GM12878 (cell line): ENCODE measurements around the gene GRK1. TPM values are rescaled to one million over a fixed set of nuclear protein-coding genes. Genes with fewer than 3 reads are reported as not detected.
A peak's percentile ranks its signal among the peaks of the same experiment; 100 is the strongest.

Experiments used
- ATAC-seq: fragments of 200-7000 bp; cut with Tn5 transposase; 3 replicates; pipeline ENCODE4 v1.9.1; 2020; ENCODE audit warnings: mild to moderate bottlenecking, moderate library complexity
- BruUV-seq: library from RNA; stranded (reverse); fragments of 400-500 nt; replicated peaks from 2 replicates; lab custom pipeline; 2021; lab: Mats Ljungman, UMichigan
- CTCF ChIA-PET: fragments of 300-600 bp; sonication (Branson Sonifier 250); formaldehyde crosslinking; extraction: SDS; loops from one replicate; lab custom pipeline; 2021; ENCODE audit warnings: inconsistent platforms; lab: Yijun Ruan, JAX
- POLR2A ChIA-PET: fragments of 350-600 bp; formaldehyde crosslinking; extraction: SDS; loops from one replicate; lab custom pipeline; 2021; ENCODE audit warnings: inconsistent platforms; lab: Charles Lee
- RAD21 ChIA-PET: fragments of 300-600 bp; sonication (Branson Sonifier 250); formaldehyde crosslinking; loops from one replicate; lab custom pipeline; 2023; ENCODE audit warnings: antibody characterized with exemption; ENCODE audit not compliant: unreplicated experiment; lab: Charles Lee
- SMC1A ChIA-PET: fragments of 300-600 bp; sonication (Branson Sonifier 250); formaldehyde crosslinking; loops from one replicate; lab custom pipeline; 2023; ENCODE audit not compliant: unreplicated experiment, uncharacterized antibody; lab: Charles Lee
- DNase-seq: peaks from one replicate; pipeline ENCODE4 v3.0.0-alpha.2; 2011; ENCODE audit warnings: low read depth, low spot score
- FAIRE-seq: peaks from 3 replicates; lab custom pipeline; 2011; peaks lifted over from hg19 to GRCh38; lab: Jason Lieb, UNC
- H2AFZ ChIP-seq: 2 replicates; pipeline ENCODE4 v1.6.0; 2011; ENCODE audit warnings: low read depth, low read length, control low read depth; ENCODE audit not compliant: control insufficient read depth
- H3K27ac ChIP-seq: 2 replicates; pipeline ENCODE4 v1.5.1; 2011; ENCODE audit warnings: control low read depth; ENCODE audit not compliant: control insufficient read depth, insufficient read depth
- H3K27me3 ChIP-seq, 2 experiments: replicated peaks in 1 of 2; 2 replicates each; pipeline versions ENCODE4 v1.6.0 to v1.6.1; 2011; ENCODE audit warnings: low read length in 1 of 2; ENCODE audit not compliant: control insufficient read depth in 2 of 2, insufficient read depth in 2 of 2
- H3K36me3 ChIP-seq, 2 experiments: 2 replicates each; pipeline ENCODE4 v1.5.1; 2011; ENCODE audit warnings: low read length in 1 of 2; ENCODE audit not compliant: control insufficient read depth in 2 of 2, insufficient read depth in 2 of 2
- H3K4me1 ChIP-seq: 2 replicates; pipeline ENCODE4 v1.6.1; 2011; ENCODE audit warnings: mild to moderate bottlenecking, low read length, moderate library complexity, mixed read lengths; ENCODE audit not compliant: control insufficient read depth, insufficient read depth
- H3K4me2 ChIP-seq: 2 replicates; pipeline ENCODE4 v1.6.0; 2011; ENCODE audit warnings: control low read depth; ENCODE audit not compliant: control insufficient read depth, insufficient read depth
- H3K4me3 ChIP-seq: fragments of 200-600 bp; sonication (generic); 2 replicates; pipeline ENCODE4 v1.5.1; 2016
- H3K79me2 ChIP-seq: 2 replicates; pipeline ENCODE4 v1.6.0; 2011; ENCODE audit warnings: low read length; ENCODE audit not compliant: control insufficient read depth, insufficient read depth
- H3K9ac ChIP-seq: 2 replicates; pipeline ENCODE4 v1.8.0; 2011; ENCODE audit warnings: low read length, control low read depth, mixed read lengths; ENCODE audit not compliant: control insufficient read depth, insufficient read depth
- H3K9me3 ChIP-seq: replicated peaks from 3 replicates; pipeline ENCODE4 v1.5.1; 2011; ENCODE audit warnings: mild to moderate bottlenecking, low read length; ENCODE audit not compliant: control insufficient read depth, insufficient read depth
- H4K20me1 ChIP-seq: 2 replicates; pipeline ENCODE4 v1.6.0; 2011; ENCODE audit not compliant: control insufficient read depth, insufficient read depth
- ATF7 ChIP-seq: fragments of 450-650 bp; IDR thresholded peaks from 2 replicates; pipeline ENCODE4 v1.6.1; 2016; ENCODE audit warnings: low read depth, mild to moderate bottlenecking
- BCL3 ChIP-seq: IDR thresholded peaks from 2 replicates; pipeline ENCODE4 v1.6.1; 2011; ENCODE audit warnings: borderline replicate concordance, low read depth, mild to moderate bottlenecking, moderate library complexity, low read length; ENCODE audit not compliant: insufficient read depth, poor library complexity, severe bottlenecking
- CEBPB ChIP-seq, 2 experiments: fragments of 150-350 bp in 1 of 2; IDR thresholded peaks; 2 replicates each; pipeline ENCODE4 v1.6.1; 2012 to 2014; ENCODE audit warnings: low read depth in 2 of 2, low read length in 2 of 2, borderline replicate concordance in 1 of 2, inconsistent platforms in 1 of 2
- CHD1 ChIP-seq: IDR thresholded peaks from 2 replicates; pipeline ENCODE4 v1.6.1; 2012; ENCODE audit warnings: low read depth, low read length, improper control_type of control experiment
- DPF2 ChIP-seq: fragments of 450-650 bp; IDR thresholded peaks from 2 replicates; pipeline ENCODE4 v1.6.1; 2017; ENCODE audit warnings: mild to moderate bottlenecking
- NKRF ChIP-seq: fragments of 450-650 bp; conservative IDR thresholded peaks from 2 replicates; pipeline ENCODE4 v1.6.1; 2017; ENCODE audit warnings: mild to moderate bottlenecking, moderate library complexity
- NR2C1 ChIP-seq: fragments of 450-650 bp; IDR thresholded peaks from 2 replicates; pipeline ENCODE4 v1.6.1; 2017; ENCODE audit warnings: antibody characterized with exemption, mild to moderate bottlenecking, moderate library complexity
- SMC3 ChIP-seq: IDR thresholded peaks from 2 replicates; pipeline ENCODE4 v1.6.1; 2011; ENCODE audit warnings: low read length, improper control_type of control experiment, borderline replicate concordance
- ZNF592 ChIP-seq: fragments of 450-650 bp; IDR thresholded peaks from 2 replicates; pipeline ENCODE4 v1.6.1; 2017; ENCODE audit warnings: mild to moderate bottlenecking, moderate library complexity
- ZZZ3 ChIP-seq: IDR thresholded peaks from 2 replicates; pipeline ENCODE4 v1.6.1; 2011; ENCODE audit warnings: low read depth; ENCODE audit not compliant: control insufficient read depth, insufficient read length
- WGBS: methylation state at CpG from one replicate; pipeline ENCODE4 v1.1.6; 2016; ENCODE audit warnings: low lambda C conversion rate; ENCODE audit not compliant: insufficient replicate concordance, insufficient coverage; ENCODE audit errors: missing lambda C conversion rate; 5-methylcytosine and 5-hydroxymethylcytosine counted together
- in situ Hi-C: fragments of 300-500 bp; cut with MboI; formaldehyde crosslinking; loops from 9 replicates; pipeline ENCODE4 v1.14.3; 2018; ENCODE audit warnings: mixed read lengths
- intact Hi-C: fragments of 100-400 bp; cut with micrococcal nuclease; formaldehyde crosslinking; loops from one replicate; pipeline ENCODE4 v1.14.2; 2022; ENCODE audit not compliant: unreplicated experiment
- polyA plus RNA-seq, 11 experiments: library from polyadenylated mRNA; depleted of rRNA in 4 of 11; unstranded in 6 of 11; stranded (reverse) in 5 of 11; fragments of >200 nt; fragmentation: Nextera tagmentation in 4 of 11; fragmentation: Illumina TruSeq in 1 of 11; extraction: Ambion mirVana in 4 of 11; extraction: Trizol in 1 of 11; gene quantifications; 1 replicate in 1 of 11; 2 replicates in 10 of 11; pipeline versions ENCODE4 v1.2.1 to v1.2.3, GENCODE V29; 2011 to 2016; ENCODE audit warnings: inconsistent platforms in 2 of 11, missing spikeins in 2 of 11, low read depth in 1 of 11
- total RNA-seq, 4 experiments: library from RNA; depleted of rRNA in 3 of 4; stranded (reverse); fragments of >200 nt in 3 of 4; fragmentation: Illumina TruSeq in 1 of 4; extraction: Trizol in 1 of 4; gene quantifications; 2 replicates each; pipeline versions ENCODE4 v1.2.1 to v1.2.3, GENCODE V29; 2013 to 2021

Gene GRK1
- total and polyA plus RNA-seq, 10 of the 15 experiments (the other 5 are each of a cell fraction or from before 2014, with no cell fraction given): under 0.01 to 0.04 TPM; not detected in 8

- no peak for TF ChIP-seq CEBPB (IDR thresholded peaks at IDR 0.05; ENCODE audit: borderline replicate concordance in 1 of 2, low read depth in 2 of 2, low read length in 2 of 2)
- no peak for TF ChIP-seq ZNF592
- TF ChIP-seq NKRF: no peak
These were observed 82.9 kb downstream of the GRK1 start (continued) for GRCh38 chr13:113749967-113750366.

- H3K9ac ChIP-seq: no peak overlapping the region
- H3K36me3 ChIP-seq: no peaks in the 10 kb centered on the region
- intact Hi-C loops: no loop called here
- in situ Hi-C loops: no loop called here
- H3K4me1 ChIP-seq: no peaks in the 10 kb centered on the region
- H3K4me2 ChIP-seq: no peak overlapping the region
- H3K27me3 ChIP-seq: no peaks in the 10 kb centered on the region
- H3K4me3 ChIP-seq: no peak overlapping the region
- ChIA-PET RAD21 (no interaction called here), SMC1A (no interaction called here), POLR2A (no interaction called here), CTCF (no interaction called here)
- FAIRE-seq (no peak), ATAC-seq (no peak), DNase-seq (no peak)
- BruUV-seq: no TSS peak
- H2AFZ ChIP-seq: no peak overlapping the region
- 71% methylated on average over 23 of the region's 23 CpGs for WGBS
- no peaks in the 10 kb centered on the region for H4K20me1 ChIP-seq
- H3K79me2 ChIP-seq: no peaks in the 10 kb centered on the region
- H3K9me3 ChIP-seq: no peaks in the 10 kb centered on the region; the same call in 2 of the 3 replicates
- no peak overlapping the region for H3K27ac ChIP-seq
- no peak for TF ChIP-seq ZZZ3
- TF ChIP-seq CHD1: no peak
- TF ChIP-seq BCL3: peak; percentile 26
- no peak for TF ChIP-seq NR2C1
- TF ChIP-seq SMC3: no peak
- TF ChIP-seq DPF2: no peak
- no peak for TF ChIP-seq ATF7
These were observed 83.8 kb downstream of the GRK1 start for GRCh38 chr13:113750554-113751399.
